ENCODE measurements around the gene SRC. TPM values are rescaled to one million over a fixed set of nuclear protein-coding genes. Genes with fewer than 3 reads are reported as not detected.

The SRC gene
- total and polyA plus RNA-seq, 3 donors from 2014 or later: 90.3 to 179 (median 143) TPM

- Histone ChIP-seq H3K4me3 (no peak overlapping the region), H3K27ac (no peak overlapping the region), H3K27me3 (no peaks in the 10 kb centered on the region), H3K4me1 (no peaks in the 10 kb centered on the region), H3K9me3 (no peaks in the 10 kb centered on the region), H3K36me3 (ENCODE audit: low read depth, missing control alignments) (no peaks in the 10 kb centered on the region)
- TF ChIP-seq CTCF (IDR thresholded peaks at IDR 0.05): no peak
- TF ChIP-seq POLR2A (IDR thresholded peaks at IDR 0.05): no peak
- DNase-seq: no peak
- WGBS, 2 donors: 80 to 84% methylated on average over 12 of the region's 12 CpGs
- intact Hi-C loops (cut with DNase I; ENCODE audit: low total_unique reads): no loop called here
Observed at GRCh38 chr20:37449276-37449675, 103.3 kb downstream of the SRC start.

- Histone ChIP-seq H3K36me3 (ENCODE audit: low read depth, missing control alignments) (no peaks in the 10 kb centered on the region), H3K4me3 (no peak overlapping the region), H3K27me3 (no peaks in the 10 kb centered on the region), H3K27ac (no peak overlapping the region), H3K9me3 (no peaks in the 10 kb centered on the region), H3K4me1 (no peaks in the 10 kb centered on the region)
- no peak for DNase-seq
- no peak for TF ChIP-seq CTCF (IDR thresholded peaks at IDR 0.05)
- TF ChIP-seq POLR2A (IDR thresholded peaks at IDR 0.05): no peak
- intact Hi-C loops (cut with DNase I; ENCODE audit: low total_unique reads): no loop called here
Observed at GRCh38 chr20:37450344-37450743, 104.4 kb downstream of the SRC start.

- Histone ChIP-seq H3K36me3 (ENCODE audit: low read depth, missing control alignments) (no peaks in the 10 kb centered on the region), H3K4me3 (no peak overlapping the region), H3K9me3 (no peaks in the 10 kb centered on the region), H3K27me3 (no peaks in the 10 kb centered on the region), H3K4me1 (no peaks in the 10 kb centered on the region), H3K27ac (no peak overlapping the region)
- no peak for TF ChIP-seq POLR2A (IDR thresholded peaks at IDR 0.05)
- TF ChIP-seq CTCF (IDR thresholded peaks at IDR 0.05): no peak
- 92% methylated on average over 2 of the region's 2 CpGs for WGBS, 2 donors
- intact Hi-C loops (cut with DNase I; ENCODE audit: low total_unique reads): no loop called here
- no peak for DNase-seq
Observed at GRCh38 chr20:37451616-37452015, 105.7 kb downstream of the SRC start.

- Histone ChIP-seq H3K9me3 (no peaks in the 10 kb centered on the region), H3K4me1 (no peaks in the 10 kb centered on the region), H3K27ac (no peak overlapping the region), H3K27me3 (no peaks in the 10 kb centered on the region), H3K4me3 (no peak overlapping the region), H3K36me3 (ENCODE audit: low read depth, missing control alignments) (no peaks in the 10 kb centered on the region)
- WGBS, 2 donors: 78 to 89% methylated on average over 3 of the region's 3 CpGs
- intact Hi-C loops (cut with DNase I; ENCODE audit: low total_unique reads): no loop called here
- DNase-seq: no peak
- TF ChIP-seq CTCF (IDR thresholded peaks at IDR 0.05) (no peak), POLR2A (IDR thresholded peaks at IDR 0.05) (no peak)
Observed at GRCh38 chr20:37452236-37452635, 106.3 kb downstream of the SRC start.

GRCh38 chr20:37453288-37453687 lies 107.3 kb downstream of the SRC start:
- TF ChIP-seq POLR2A (IDR thresholded peaks at IDR 0.05): no peak
- no peak for TF ChIP-seq CTCF (IDR thresholded peaks at IDR 0.05)
- Histone ChIP-seq H3K4me3 (no peak overlapping the region), H3K9me3 (no peaks in the 10 kb centered on the region), H3K27ac (no peak overlapping the region), H3K4me1 (no peaks in the 10 kb centered on the region), H3K36me3 (ENCODE audit: low read depth, missing control alignments) (no peaks in the 10 kb centered on the region), H3K27me3 (no peaks in the 10 kb centered on the region)
- DNase-seq: no peak
- 65 to 66% methylated on average over 3 of the region's 3 CpGs for WGBS, 2 donors
- intact Hi-C loops (cut with DNase I; ENCODE audit: low total_unique reads): no loop called here
